Natural killer cell (primary cell): ENCODE measurements around the gene NRP1. TPM values are rescaled to one million over a fixed set of nuclear protein-coding genes. Genes with fewer than 3 reads are reported as not detected.

Experiments used
- ATAC-seq, 3 donors: fragments of 150-1000 bp in 2 of 3; fragments of 200-7000 bp in 1 of 3; cut with Tn5 transposase; 1 replicate in 1 of 3; 2 replicates in 2 of 3; pipeline ENCODE4 v1.10.0; 2021; ENCODE audit warnings: mild to moderate bottlenecking in 2 of 3, moderate library complexity in 2 of 3
- DNase-seq, 2 donors: peaks; one replicate each; pipeline versions ENCODE4 v3.0.0 to v3.0.0-alpha.2; 2013 to 2021; ENCODE audit warnings: mixed read lengths in 1 of 2
- H3K27ac ChIP-seq: one replicate; pipeline ENCODE4 v1.5.1; 2013; ENCODE audit warnings: mild to moderate bottlenecking, low read length
- H3K27me3 ChIP-seq: one replicate; pipeline ENCODE4 v1.6.1; 2013; ENCODE audit warnings: low read length; ENCODE audit not compliant: control insufficient read depth, insufficient read depth
- H3K36me3 ChIP-seq: one replicate; pipeline ENCODE4 v1.6.1; 2013; ENCODE audit warnings: low read length; ENCODE audit not compliant: control insufficient read depth, insufficient read depth
- H3K4me1 ChIP-seq: one replicate; pipeline ENCODE4 v1.6.1; 2013; ENCODE audit warnings: low read length; ENCODE audit not compliant: control insufficient read depth, insufficient read depth
- H3K4me3 ChIP-seq: one replicate; pipeline ENCODE4 v1.5.1; 2013; ENCODE audit warnings: low read length
- H3K9me3 ChIP-seq: one replicate; pipeline ENCODE4 v1.6.1; 2013; ENCODE audit warnings: low read length; ENCODE audit not compliant: control insufficient read depth, insufficient read depth
- H3K27ac Mint-ChIP-seq, 2 donors: one replicate each; pipeline ENCODE4 v1.8.0; 2022; ENCODE audit warnings: mild to moderate bottlenecking in 2 of 2, mixed read lengths in 2 of 2, moderate library complexity in 1 of 2
- H3K27me3 Mint-ChIP-seq, 2 donors: one replicate each; pipeline ENCODE4 v1.8.0; 2022; ENCODE audit warnings: low read depth in 2 of 2, mixed read lengths in 2 of 2
- H3K36me3 Mint-ChIP-seq: one replicate; pipeline ENCODE4 v1.8.0; 2022; ENCODE audit warnings: mixed read lengths
- H3K4me1 Mint-ChIP-seq, 2 donors: one replicate each; pipeline ENCODE4 v1.8.0; 2022; ENCODE audit warnings: mixed read lengths in 2 of 2
- H3K4me3 Mint-ChIP-seq: one replicate; pipeline ENCODE4 v1.8.0; 2022; ENCODE audit warnings: mild to moderate bottlenecking, moderate library complexity, mixed read lengths
- H3K9me3 Mint-ChIP-seq, 2 donors: one replicate each; pipeline ENCODE4 v1.8.0; 2022; ENCODE audit warnings: mixed read lengths in 2 of 2
- CTCF ChIP-seq: fragments of 200-600 bp; IDR thresholded peaks from one replicate; pipeline ENCODE4 v1.8.0; 2022; ENCODE audit warnings: antibody characterized with exemption
- WGBS: methylation state at CpG from one replicate; pipeline ENCODE4 v1.1.7; 2013; ENCODE audit warnings: missing lambda C conversion rate; ENCODE audit not compliant: insufficient coverage; 5-methylcytosine and 5-hydroxymethylcytosine counted together
- intact Hi-C: fragments of 100-400 bp; cut with micrococcal nuclease; formaldehyde crosslinking; loops from one replicate; pipeline ENCODE4 v1.14.2; 2022
- total RNA-seq, 4 donors: library from RNA; stranded (reverse); fragments of 120-200 nt in 1 of 4; gene quantifications; one replicate each; pipeline versions ENCODE4 v1.2.3 to v1.2.4, GENCODE V29; 2013 to 2022

The NRP1 gene
- total RNA-seq, 3 donors from 2014 or later (not counting 1 experiment from before 2014, with no cell fraction given) = 0.16 to 1.5 TPM; not detected in 1

- Histone ChIP-seq H3K9me3 (no peaks in the 10 kb centered on the region), H3K27ac (no peak overlapping the region), H3K36me3 (no peaks in the 10 kb centered on the region), H3K27me3 (peaks cover 47% of the 10 kb centered on the region), H3K4me3 (peak overlapping the region; percentile 26), H3K4me1 (peaks cover 27% of the 10 kb centered on the region)
- WGBS = 6% methylated on average over 5 of the region's 7 CpGs
- DNase-seq = peak in 1 of 2 donors; percentile 58
- intact Hi-C loops = loop anchor here (10.0 kb wide), 1 partner anchor 139 kb away; no protein-coding TSS in a partner anchor
- H3K27ac Mint-ChIP-seq = peak overlapping the region in 1 of 2 donors; percentile 9
- no peak for TF ChIP-seq CTCF
- H3K36me3 Mint-ChIP-seq = no peaks in the 10 kb centered on the region
- H3K4me1 Mint-ChIP-seq = peaks cover 9 to 19% of the 10 kb centered on the region in 2 donors
- peak in 2 of 3 donors; percentile 42 to 52 for ATAC-seq
- peaks cover 57 to 66% of the 10 kb centered on the region in 2 donors for H3K27me3 Mint-ChIP-seq
- H3K9me3 Mint-ChIP-seq = no peaks in the 10 kb centered on the region
- H3K4me3 Mint-ChIP-seq = peak overlapping the region; percentile 83
Measured at GRCh38 chr10:33333260-33334101, 986 bp downstream of the NRP1 start.

GRCh38 chr10:33332183-33333065 is 2.0 kb downstream of the NRP1 start:
- Mint-ChIP-seq H3K4me3 (no peak overlapping the region), H3K4me1 (peaks cover 9 to 19% of the 10 kb centered on the region in 2 donors), H3K36me3 (no peaks in the 10 kb centered on the region), H3K27me3 (peaks cover 53 to 68% of the 10 kb centered on the region in 2 donors), H3K9me3 (no peaks in the 10 kb centered on the region), H3K27ac (no peak overlapping the region)
- H3K27ac ChIP-seq = no peak overlapping the region
- DNase-seq (no peak), ATAC-seq (no peak)
- TF ChIP-seq CTCF = no peak
- no peaks in the 10 kb centered on the region for H3K36me3 ChIP-seq
- peaks cover 27% of the 10 kb centered on the region for H3K4me1 ChIP-seq
- 73% methylated on average over 5 of the region's 5 CpGs for WGBS
- no peaks in the 10 kb centered on the region for H3K9me3 ChIP-seq
- intact Hi-C loops = loop anchor here (10.0 kb wide), 1 partner anchor 138 kb away; no protein-coding TSS in a partner anchor
- H3K27me3 ChIP-seq = peaks cover 46% of the 10 kb centered on the region
- no peak overlapping the region for H3K4me3 ChIP-seq

- peaks cover 26% of the 10 kb centered on the region for H3K4me1 ChIP-seq
- Mint-ChIP-seq H3K9me3 (no peaks in the 10 kb centered on the region), H3K4me1 (peaks cover 9 to 19% of the 10 kb centered on the region in 2 donors), H3K27me3 (peaks cover 49 to 70% of the 10 kb centered on the region in 2 donors), H3K4me3 (no peak overlapping the region), H3K27ac (no peak overlapping the region), H3K36me3 (no peaks in the 10 kb centered on the region)
- intact Hi-C loops = loop anchor here (10.0 kb wide), 1 partner anchor 137 kb away; no protein-coding TSS in a partner anchor
- H3K4me3 ChIP-seq = no peak overlapping the region
- ATAC-seq = no peak
- H3K9me3 ChIP-seq = no peaks in the 10 kb centered on the region
- WGBS = 71% methylated on average over 2 of the region's 2 CpGs
- no peak for DNase-seq
- peaks cover 40% of the 10 kb centered on the region for H3K27me3 ChIP-seq
- H3K27ac ChIP-seq = no peak overlapping the region
- H3K36me3 ChIP-seq = no peaks in the 10 kb centered on the region
- TF ChIP-seq CTCF = no peak
Measured at GRCh38 chr10:33331379-33331694, 3.1 kb downstream of the NRP1 start.
